GF-D8 (cell line): ENCODE data around the gene EME2.

Experiments
- DNase-seq: peaks from one replicate; lab custom pipeline; 2025; lab: John Stamatoyannopoulos, UW

The EME2 gene

GRCh38 chr16:1766701-1767100 lies 5.9 kb upstream of the EME2 start:
- no peak for DNase-seq

- DNase-seq = no peak
Observed at GRCh38 chr16:1767116-1767994, 5.3 kb upstream of the EME2 start.

DNA sequence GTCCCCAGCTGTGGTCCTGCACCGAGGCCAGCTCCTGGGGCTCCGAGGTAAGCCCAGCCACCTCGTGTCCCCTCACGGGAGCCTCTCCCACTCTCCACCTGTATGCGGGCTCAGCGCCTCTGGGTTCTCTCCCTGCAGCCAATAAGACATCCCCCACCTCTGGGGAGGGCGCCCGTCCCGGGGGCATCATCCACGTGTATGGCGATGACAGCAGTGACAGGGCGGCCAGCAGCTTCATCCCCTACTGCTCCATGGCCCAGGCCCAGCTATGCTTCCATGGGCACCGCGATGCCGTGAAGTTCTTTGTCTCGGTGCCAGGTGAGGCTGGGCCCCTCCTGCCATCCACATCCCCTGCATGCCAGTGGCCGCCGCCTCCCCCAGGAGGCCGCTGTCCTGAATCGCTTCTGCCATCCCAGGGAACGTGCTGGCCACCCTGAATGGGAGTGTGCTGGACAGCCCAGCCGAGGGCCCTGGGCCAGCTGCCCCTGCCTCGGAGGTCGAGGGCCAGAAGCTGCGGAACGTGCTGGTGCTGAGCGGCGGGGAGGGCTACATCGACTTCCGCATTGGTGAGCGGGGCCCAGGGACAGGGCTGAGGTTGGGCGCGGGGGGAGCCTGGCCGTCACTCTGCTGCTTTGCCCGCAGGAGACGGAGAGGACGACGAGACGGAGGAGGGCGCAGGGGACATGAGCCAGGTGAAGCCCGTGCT lies 4.4 kb upstream of the EME2 start:
- DNase-seq = no peak

DNA sequence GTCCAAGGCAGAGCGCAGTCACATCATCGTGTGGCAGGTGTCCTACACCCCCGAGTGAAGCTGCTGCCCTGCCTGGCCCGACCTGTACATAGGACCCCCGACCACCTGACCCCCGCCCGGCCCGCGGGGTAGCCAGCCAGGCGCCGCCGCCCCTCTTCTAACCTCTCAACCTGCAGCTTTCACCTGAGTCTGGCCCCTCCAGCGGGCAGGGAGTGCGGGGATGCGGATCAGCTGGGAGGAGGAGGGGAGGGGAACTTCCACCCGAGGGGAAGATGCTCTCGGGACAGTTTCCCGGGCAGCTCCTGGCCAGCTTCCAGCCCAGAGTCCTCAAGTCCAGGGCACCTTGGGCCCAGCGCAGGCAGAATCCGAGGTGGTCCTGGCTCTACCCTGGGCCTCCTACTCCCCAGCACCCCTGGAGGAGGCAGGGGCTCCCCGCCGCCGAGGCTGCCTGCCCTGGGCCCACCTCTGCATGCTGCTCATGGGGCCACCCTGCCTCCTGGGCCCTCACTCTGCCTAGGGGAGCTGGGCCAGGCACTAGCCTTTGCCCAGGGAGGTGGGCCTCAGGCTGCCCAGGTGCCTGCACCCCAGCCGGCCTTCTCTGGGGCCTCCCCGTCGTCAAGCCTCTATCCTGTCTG lies 3.7 kb upstream of the EME2 start:
- no peak for DNase-seq

- DNase-seq = no peak
Observed at GRCh38 chr16:1769402-1770300, 3.0 kb upstream of the EME2 start.

GRCh38 chr16:1770328-1771187 lies 2.1 kb upstream of the EME2 start:
- DNase-seq = no peak

DNA sequence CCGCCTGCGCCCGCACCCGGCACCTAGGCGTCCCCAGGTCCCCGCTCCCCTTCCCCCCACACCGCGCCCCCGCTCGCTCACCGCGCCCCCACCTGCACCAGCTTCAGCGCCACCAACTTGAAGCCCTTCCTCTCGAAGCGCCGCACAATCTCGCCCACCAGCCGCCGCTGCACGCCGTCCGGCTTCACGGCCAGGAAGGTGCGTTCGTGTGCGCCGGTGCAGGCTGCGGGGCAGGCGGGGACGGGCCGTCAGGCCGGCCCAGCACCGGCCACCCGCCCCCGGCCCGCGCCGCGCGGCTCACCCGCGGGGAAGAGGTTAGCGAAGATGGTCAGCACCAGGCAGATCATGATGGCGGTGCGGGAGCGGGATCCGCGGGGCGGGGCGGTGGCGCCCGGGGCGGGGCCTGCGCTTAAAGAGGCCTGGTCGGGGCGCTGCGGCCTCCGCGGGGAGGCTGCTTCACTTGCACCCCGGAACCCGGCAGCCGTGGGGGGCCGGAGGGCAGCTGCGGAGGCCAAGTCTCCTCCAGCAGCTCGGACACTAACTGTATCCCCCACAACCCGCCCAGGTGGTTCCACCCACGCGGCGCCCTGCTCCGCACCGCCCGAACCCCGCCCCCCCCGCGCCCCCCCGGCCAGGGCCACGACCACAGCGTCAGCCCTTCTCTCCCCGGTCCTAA lies 1.3 kb upstream of the EME2 start, which contains the start of gene NME3:
Gene NME3, minus strand, starts transcription at position 356 of the 676 bp plus-strand sequence. Its CDS starts 9 bp downstream, at position 347.
- DNase-seq = no peak

DNA sequence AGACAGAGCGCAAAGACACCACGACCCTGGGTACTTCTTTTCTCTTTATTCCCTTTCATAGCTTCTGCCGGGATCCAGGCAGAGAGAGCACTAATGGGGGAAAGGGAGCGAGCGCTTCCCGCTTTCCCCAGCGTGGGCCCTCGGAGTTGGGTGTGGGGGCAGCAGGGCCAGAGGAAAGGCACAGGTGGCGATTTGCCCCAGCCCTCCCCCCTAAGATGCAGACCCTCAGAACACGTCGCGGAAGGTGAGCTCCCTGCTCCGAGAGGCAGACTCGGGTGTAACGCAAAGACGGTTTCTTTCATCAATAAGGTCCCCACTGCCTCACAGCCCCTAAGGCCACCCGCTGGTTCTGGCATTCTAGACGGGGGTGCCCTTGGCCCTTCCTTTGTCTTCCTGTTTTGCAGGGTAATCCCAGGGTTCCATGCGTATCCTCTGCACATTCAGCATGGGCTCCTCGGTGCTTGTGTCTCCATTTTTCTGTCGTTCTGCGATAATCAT lies 697 bp upstream of the EME2 start:
- DNase-seq = no peak

DNA sequence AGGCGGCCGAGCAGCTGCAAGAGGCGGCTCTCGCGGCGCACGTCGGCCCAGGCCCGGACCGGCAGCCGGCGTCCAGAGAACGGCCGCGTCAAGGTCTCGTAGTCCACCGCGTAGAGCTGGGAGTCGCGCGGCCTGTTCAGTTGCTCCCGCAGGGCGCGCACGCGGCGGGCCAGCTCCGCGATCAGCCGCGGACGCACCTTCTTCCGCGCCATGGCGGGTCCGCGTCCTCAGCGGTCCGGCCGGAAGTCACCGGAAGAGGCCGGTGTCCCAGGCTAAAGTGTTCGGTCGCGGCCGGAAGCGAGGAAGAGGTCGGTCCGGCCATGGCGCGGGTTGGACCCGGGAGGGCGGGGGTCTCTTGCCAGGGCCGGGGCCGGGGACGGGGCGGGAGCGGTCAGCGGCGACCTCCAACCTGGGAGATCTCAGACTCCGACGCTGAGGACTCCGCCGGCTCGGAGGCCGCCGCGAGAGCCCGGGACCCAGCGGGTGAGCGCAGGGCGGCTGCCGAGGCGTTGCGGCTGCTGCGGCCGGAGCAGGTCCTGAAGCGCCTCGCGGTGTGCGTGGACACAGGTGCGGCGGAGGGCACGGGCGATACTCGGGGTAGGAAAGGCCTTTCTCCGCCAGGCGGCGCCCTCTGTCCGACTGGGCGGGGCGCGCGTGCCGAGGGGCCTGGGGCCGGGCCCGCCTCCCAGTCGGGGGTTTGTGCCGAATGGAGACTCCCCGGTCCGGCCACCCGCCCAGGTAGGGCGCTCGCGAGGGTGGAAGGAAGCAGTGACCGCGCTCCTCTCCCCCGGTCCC lies 495 bp downstream of the EME2 start, which contains the start of gene MRPS34:
Gene MRPS34, minus strand, starts transcription at position 227 of the 795 bp plus-strand sequence. Its CDS starts 15 bp downstream, at position 212.
- peak; percentile 56 for DNase-seq

- no peak for DNase-seq
Observed at GRCh38 chr16:1773703-1774447, 1.3 kb downstream of the EME2 start.

- no peak for DNase-seq
Observed at GRCh38 chr16:1774448-1774780, 1.8 kb downstream of the EME2 start.

GRCh38 chr16:1775006-1775845 lies 2.6 kb downstream of the EME2 start:
- DNase-seq = no peak

- DNase-seq = no peak
Observed at GRCh38 chr16:1775846-1776671, 3.4 kb downstream of the EME2 start.

DNA sequence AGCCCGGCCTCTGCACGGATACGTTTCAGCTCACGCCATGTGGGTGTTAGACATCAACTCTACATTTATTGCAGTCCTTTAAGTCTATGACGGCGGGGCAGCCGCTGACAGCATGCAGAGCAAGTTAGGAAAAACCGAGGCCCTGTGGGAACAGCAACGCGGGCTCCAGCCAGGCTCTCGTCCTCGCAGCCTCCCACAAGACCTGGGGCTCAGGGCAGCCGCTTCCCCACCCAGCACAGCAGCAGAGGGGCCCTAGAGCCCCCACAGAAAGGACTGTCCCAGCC lies 4.0 kb downstream of the EME2 start:
- no peak for DNase-seq

DNA sequence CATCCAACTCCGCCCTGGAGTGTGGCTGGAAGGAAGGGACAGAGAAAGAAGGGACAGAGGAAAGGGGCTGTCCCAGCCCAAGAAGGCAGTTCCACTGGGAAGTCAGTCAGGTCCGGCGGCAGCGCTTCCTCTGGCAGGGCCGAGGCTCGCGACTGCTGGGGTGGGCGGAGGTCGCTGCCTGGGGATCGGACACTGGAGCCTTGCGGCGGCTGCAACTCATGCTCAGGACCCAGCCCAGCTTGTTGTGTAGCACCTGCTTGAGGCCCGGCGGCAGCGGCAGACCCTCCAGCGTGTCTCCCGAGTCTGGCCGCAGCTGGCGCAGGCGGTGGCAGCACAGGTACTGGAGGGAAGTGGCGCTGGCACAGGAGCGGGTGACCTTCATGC lies 4.4 kb downstream of the EME2 start:
- no peak for DNase-seq

DNA sequence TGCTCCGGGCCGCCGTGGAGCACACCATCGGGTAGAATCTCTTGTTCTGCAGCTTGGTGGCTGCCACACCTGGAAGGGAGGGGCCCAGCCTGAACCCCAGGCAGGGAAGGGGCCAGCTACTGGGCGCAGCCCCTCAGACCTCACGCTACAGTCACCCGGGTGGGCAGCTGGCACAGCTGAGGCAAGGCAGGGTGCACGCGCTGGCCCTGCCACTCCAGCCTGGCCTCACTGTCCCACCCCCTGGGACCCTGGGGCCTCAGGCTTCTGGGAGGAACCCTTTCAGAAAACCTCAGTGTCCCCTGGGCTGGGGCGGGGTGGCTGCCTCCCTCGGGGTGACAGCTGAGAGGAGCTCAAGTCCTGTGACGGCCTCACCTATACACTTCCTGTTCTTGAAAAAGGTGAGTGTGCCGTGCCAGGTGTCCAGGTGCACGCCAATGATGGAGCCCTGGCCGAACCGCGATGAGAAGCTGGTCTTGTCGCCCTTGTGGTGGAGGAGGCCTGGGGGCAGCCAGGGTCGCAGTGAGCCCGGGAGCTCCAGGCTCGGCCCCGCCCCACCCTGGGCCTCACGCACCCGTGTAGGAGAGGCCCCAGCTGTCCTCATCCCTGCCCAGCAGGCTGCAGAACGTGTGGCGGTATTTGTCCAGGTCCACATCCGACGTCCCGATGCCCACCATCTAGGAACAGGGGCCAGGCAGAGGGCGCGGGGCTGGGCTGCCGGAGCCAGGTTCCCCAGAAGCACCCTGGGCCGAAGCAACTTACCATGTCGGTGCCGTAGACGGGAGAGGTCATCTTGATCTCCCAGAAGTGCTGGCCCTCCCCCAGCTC lies 5.0 kb downstream of the EME2 start:
- DNase-seq = no peak
